ENCODE measurements around the gene CHRNB1. TPM values are rescaled to one million over a fixed set of nuclear protein-coding genes. Genes with fewer than 3 reads are reported as not detected.

CHRNB1 gene
- total RNA-seq, 2 donors from 2014 or later = 2.6 to 8.8 TPM

- no peak for DNase-seq
- Histone ChIP-seq H3K27ac (peak overlapping the region in 2 of 4 donors; percentile 32 to 53), H3K4me1 (peaks cover 47% of the 10 kb centered on the region), H3K4me3 (no peak overlapping the region), H3K9me3 (no peaks in the 10 kb centered on the region), H3K27me3 (no peaks in the 10 kb centered on the region), H3K36me3 (replicated peaks in 1 of 2; ENCODE audit: insufficient read depth in 1 of 2, low read depth in 2 of 2) (peaks cover 0 to 7% of the 10 kb centered on the region in 2 donors)
- no peak for ATAC-seq
- intact Hi-C loops (cut with DNase I) = no loop called here
- TF ChIP-seq POLR2A (IDR thresholded peaks at IDR 0.05) (no peak), CTCF (IDR thresholded peaks at IDR 0.05) (no peak)
- WGBS, 2 donors = 90 to 96% methylated on average over 23 to 29 of the region's 33 CpGs
These were observed 20.9 kb downstream of the CHRNB1 start for GRCh38 chr17:7465597-7466275.

GRCh38 chr17:7466318-7466638 is 21.4 kb downstream of the CHRNB1 start:
- Histone ChIP-seq H3K4me1 (peaks cover 52% of the 10 kb centered on the region), H3K27ac (peak overlapping the region in 2 of 4 donors; percentile 32 to 53), H3K36me3 (replicated peaks in 1 of 2; ENCODE audit: insufficient read depth in 1 of 2, low read depth in 2 of 2) (peaks cover 0 to 7% of the 10 kb centered on the region in 2 donors), H3K27me3 (no peaks in the 10 kb centered on the region), H3K4me3 (no peak overlapping the region), H3K9me3 (no peaks in the 10 kb centered on the region)
- ATAC-seq (no peak), DNase-seq (no peak)
- intact Hi-C loops (cut with DNase I) = no loop called here
- WGBS, 2 donors = 84 to 87% methylated on average over 9 of the region's 9 CpGs
- TF ChIP-seq CTCF (IDR thresholded peaks at IDR 0.05) (no peak), POLR2A (IDR thresholded peaks at IDR 0.05) (no peak)

- H3K36me3 ChIP-seq (replicated peaks in 1 of 2; ENCODE audit: insufficient read depth in 1 of 2, low read depth in 2 of 2) = peaks cover 0 to 7% of the 10 kb centered on the region in 2 donors
- peak; percentile 6 for ATAC-seq
- TF ChIP-seq POLR2A (IDR thresholded peaks at IDR 0.05) (no peak), CTCF (IDR thresholded peaks at IDR 0.05) (no peak)
- H3K4me1 ChIP-seq = peaks cover 57% of the 10 kb centered on the region
- no peaks in the 10 kb centered on the region for H3K9me3 ChIP-seq
- intact Hi-C loops (cut with DNase I) = no loop called here
- peak; percentile 66 to 70 (median 70) for DNase-seq
- no peaks in the 10 kb centered on the region for H3K27me3 ChIP-seq
- WGBS, 2 donors = 78 to 80% methylated on average over 8 to 16 of the region's 16 CpGs
- H3K27ac ChIP-seq = peak overlapping the region in 3 of 4 donors; percentile 32 to 53 (median 39)
- no peak overlapping the region for H3K4me3 ChIP-seq
These were observed 21.9 kb downstream of the CHRNB1 start for GRCh38 chr17:7466639-7467341.

- Histone ChIP-seq H3K4me1 (peaks cover 63% of the 10 kb centered on the region), H3K27ac (peak overlapping the region in 2 of 4 donors; percentile 32 to 53), H3K36me3 (replicated peaks in 1 of 2; ENCODE audit: insufficient read depth in 1 of 2, low read depth in 2 of 2) (peaks cover 0 to 7% of the 10 kb centered on the region in 2 donors), H3K9me3 (no peaks in the 10 kb centered on the region), H3K4me3 (no peak overlapping the region), H3K27me3 (no peaks in the 10 kb centered on the region)
- TF ChIP-seq POLR2A (IDR thresholded peaks at IDR 0.05) (no peak), CTCF (IDR thresholded peaks at IDR 0.05) (no peak)
- intact Hi-C loops (cut with DNase I) = no loop called here
- DNase-seq = no peak
- ATAC-seq = no peak
- WGBS, 2 donors = 82 to 91% methylated on average over 3 of the region's 3 CpGs
These were observed 22.6 kb downstream of the CHRNB1 start for GRCh38 chr17:7467498-7467897.

Measured in body of pancreas (tissue), 4 donors.